ENCODE measurements around the gene TMEM161A.

The TMEM161A gene

DNA sequence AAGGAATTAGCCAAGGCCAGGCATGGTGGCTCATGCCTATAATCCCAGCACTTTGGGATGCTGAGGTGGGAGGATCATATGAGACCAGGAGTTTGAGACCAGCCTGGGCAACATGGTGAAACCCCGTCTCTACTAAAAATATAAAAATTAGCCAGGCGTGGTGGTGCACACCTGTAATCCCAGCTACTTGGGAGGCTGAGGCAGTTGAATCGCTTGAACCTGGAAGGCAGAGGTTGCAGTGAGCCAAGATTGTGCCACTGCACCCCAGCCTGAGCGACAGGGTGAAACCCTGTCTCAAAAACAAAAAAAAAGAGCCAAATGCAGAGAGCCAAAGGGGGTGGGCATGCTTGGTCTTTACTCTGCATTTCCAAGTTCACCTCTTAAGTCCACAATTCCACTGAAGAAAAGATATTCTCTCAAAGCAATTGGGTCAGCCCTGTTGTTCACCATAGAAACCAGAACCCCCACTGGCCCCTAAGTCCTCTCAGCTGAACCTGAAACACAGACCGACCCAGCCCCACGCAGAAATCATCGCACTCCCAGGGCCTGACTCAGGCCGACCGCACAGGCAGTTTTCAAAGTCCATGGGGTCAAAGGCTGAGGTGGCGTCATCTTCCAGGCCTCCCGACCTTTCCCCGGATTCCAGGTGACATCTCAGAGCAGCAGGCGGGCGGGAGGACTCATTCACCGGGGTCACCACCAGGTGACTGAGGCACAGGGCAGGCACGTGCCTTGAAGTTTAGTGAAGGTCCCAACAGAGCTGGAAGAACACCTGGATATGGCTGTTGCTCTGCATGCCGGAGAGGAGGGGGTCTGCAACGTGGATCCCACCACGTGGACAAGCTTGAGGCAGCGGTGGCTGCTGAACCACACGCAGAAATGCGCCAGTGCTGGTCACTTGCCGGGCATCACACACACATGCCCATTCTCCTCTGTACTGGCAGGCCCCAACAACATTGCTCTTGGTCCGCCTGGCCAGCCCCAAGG is 41.3 kb downstream of the TMEM161A start:
- no peak for DNase-seq (ENCODE audit: low spot score)

DNA sequence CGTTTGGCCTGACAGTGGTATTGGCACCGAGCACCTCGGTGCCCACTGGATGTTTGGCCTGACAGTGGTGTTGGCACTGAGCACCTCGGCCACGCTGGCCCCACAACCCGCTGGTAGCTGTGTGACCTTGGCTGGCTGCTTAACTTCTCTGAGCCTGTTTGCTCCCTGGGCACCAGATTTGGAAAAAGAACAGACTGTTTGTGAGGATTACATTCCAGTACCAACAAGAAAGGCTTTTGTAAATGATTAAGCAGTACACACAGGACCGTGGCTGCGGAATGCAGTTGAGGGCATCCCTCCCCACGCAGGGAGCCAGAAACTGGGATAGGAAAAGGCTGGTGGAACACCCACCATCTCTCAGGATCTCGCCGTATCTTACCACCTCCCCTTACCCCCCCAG is 42.6 kb downstream of the TMEM161A start:
- no peak for DNase-seq (ENCODE audit: low spot score)

DNA sequence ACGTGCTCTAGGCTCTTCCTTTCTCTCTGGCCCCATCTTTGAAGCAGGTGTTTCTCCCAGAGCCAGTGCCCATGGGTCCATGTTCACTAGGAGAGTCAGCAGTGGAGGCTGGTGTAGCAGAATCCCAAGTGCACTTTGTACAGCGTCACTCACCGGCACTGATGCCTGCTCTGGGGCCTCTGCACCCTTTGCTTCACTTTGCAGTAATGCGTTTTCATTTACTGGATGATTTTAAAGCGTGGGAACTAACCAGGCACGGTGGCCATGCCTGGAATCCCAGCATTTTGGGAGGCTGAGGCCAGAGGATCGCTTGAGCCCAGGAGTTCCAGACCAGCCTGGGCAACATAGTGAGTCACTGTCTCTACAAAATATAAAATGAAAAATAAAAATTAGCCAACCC is 43.8 kb downstream of the TMEM161A start:
- no peak for DNase-seq (ENCODE audit: low spot score)

DNA sequence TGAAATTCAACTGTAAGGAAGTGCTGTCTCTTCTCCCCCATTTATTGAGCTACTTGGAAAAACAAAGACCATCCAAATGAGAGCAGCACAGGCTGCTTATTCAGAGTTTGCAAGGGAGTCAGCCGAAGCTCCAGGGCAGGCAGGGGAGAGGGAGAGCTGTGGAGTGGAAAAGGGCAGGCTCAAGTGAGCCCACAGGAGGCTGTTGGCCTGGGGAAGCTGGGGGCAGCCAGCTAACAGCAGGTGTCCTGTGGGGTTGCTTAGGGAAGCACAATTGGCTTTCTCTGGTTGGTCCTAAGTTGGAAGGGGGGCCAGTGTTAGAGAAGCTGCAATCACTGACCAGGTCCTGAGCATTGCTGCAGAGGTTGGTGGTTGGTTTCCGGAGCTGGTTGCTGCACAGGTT is 50.6 kb downstream of the TMEM161A start:
- DNase-seq (ENCODE audit: low spot score) = no peak

DNA sequence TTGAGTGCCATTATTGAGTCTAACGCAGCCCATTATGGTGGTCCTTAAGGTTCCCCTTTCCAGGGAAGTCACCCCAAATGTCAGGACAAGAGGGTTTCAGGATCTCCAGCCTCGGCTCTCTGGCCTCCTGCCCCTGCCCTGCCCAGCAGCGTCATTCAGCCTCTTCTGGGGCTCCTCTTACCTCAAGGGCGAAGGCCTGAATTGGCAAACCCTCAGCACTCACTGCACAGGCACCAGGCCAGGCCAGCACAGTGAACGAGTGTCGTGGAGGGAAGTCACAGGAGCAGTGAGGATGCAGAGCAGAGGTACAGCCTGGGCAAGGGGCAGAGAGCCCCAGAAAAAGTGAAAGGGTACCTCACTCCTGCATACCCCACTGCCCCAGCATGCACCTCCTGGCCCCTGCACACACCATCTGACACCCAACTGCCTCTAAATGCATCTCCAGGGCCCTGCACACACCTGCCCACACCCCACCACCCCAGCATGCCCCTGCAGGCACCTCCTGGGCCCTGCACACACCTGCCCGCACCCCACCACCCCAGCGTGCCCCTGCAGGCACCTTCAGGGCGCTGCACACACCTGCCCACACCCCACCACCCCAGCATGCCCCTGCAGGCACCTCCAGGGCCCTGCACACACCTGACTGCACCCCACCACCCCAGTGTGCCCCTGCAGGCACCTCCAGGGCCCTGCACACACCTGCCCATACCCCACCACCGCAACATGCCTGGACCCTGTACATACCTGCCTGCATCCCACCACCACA is 54.7 kb downstream of the TMEM161A start:
- no peak for DNase-seq (ENCODE audit: low spot score)

DNA sequence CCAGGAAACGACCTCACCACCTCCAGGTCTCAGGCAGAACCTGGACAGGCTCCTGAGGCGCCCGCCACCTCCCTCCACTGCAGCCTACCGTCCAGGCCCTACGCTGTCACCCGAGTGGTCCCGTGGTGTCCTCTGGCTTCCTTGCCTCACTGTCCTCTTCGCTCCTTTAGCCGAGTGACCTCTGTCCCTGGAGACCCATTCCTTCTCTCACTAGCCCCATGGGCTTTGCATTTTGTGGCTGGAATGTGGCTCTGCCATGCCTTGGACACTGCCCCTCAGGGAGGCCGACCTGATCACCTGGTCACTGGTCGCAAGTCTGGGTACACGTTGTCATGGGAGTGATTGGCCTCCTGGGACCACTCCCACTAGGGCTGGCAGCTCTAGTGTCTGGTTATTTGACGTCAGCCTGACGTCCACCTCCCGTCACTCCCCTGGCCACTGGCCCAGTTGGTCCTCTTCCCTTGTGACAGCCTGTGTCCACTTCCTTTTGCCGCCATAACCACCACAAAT is 56.6 kb downstream of the TMEM161A start:
- DNase-seq (ENCODE audit: low spot score) = no peak

DNA sequence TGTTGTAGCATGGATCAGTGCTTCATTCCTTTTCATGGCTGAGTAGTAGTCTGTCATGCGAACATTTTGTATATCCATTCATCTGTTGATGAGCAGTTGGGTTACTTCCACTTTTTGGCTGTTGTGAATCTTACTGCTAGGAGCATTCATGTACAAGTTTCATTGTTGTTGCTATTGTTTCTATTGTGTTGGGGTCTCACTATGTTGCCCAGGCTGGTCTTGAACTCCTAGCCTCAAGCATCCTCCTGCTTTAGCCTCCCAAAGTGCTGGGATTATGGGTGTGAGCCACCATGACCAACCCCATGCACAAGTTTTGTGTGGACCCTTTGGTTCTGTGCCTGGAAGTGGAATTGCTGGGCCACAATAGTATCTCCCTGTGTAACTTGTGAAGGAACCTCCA is 58.7 kb downstream of the TMEM161A start:
- no peak for DNase-seq (ENCODE audit: low spot score)

DNA sequence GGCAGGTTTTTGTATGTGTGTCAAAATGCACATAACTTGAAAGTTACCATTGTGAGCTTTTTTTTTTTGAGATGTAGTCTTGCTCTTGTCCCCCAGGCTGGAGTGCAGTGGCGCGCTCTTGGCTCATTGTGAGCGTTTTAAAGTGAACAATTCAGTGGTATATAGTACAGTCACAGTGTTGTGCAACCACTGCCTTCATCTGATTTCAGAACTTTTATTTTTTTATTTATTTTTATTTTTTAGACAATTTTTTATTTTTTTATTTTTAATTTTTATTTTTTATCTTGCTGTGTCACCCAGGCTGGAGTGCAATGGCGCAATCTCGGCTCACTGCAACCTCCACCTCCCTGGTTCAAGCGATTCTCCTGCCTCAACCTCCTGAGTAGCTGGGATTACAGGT is 59.5 kb downstream of the TMEM161A start:
- no peak for DNase-seq (ENCODE audit: low spot score)

DNA sequence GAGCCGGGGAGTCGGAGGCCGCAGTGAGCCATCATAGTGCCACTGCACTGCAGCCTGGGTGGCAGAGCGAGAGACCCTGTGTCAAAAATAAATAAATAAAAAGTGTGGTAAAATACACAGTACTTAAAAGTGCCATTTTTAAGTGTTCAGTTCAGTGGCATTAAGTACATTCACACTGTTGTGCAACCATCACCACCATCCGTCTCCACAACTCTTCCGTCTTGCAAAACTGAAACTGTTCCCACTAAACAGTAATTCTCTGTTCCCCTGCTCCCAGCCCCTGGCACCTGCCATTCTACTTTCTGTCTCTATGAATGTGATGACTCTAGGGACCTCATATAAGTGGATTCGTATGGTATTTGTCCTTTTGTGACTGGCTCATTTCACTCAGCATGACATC is 61.2 kb downstream of the TMEM161A start:
- DNase-seq (ENCODE audit: low spot score) = no peak

DNA sequence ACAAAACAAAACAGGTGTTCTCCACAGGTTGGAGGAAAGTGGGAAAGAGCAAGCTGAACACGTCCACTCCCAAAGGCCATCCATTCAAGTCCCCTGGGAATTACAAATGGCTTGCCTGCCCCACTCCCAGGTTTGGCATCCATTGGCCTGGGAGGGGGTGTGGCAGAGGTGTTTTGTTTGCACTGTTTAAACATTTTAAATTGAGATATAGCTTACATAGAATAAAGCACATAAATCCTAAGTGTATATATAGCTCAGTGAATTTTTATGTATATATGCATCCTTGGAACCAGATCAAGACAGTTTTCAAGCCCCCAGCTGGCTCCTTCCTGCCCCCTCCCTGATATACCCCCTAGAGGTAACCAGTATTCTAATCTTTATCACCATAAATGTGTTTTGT is 61.8 kb downstream of the TMEM161A start:
- DNase-seq (ENCODE audit: low spot score) = no peak

DNA sequence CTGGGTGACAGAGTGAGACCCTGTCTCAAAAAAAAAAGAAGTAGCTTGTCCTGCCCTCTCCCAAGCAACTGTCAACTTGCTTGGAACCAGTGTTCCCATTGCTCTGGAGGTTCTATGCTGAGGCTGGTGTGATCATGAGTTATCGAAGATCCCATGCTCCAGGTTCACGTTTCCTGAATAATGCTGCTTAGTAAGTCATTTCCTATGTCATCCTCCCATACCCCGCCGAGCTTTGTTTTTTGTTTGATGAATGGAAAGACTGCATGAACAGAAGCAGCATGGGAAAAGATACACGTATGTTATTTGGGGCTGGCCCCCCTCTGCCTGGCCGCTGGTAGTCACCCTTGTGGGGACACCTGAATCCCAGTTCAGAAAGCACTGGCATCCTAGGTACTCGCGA is 63.2 kb downstream of the TMEM161A start:
- DNase-seq (ENCODE audit: low spot score) = no peak

DNA sequence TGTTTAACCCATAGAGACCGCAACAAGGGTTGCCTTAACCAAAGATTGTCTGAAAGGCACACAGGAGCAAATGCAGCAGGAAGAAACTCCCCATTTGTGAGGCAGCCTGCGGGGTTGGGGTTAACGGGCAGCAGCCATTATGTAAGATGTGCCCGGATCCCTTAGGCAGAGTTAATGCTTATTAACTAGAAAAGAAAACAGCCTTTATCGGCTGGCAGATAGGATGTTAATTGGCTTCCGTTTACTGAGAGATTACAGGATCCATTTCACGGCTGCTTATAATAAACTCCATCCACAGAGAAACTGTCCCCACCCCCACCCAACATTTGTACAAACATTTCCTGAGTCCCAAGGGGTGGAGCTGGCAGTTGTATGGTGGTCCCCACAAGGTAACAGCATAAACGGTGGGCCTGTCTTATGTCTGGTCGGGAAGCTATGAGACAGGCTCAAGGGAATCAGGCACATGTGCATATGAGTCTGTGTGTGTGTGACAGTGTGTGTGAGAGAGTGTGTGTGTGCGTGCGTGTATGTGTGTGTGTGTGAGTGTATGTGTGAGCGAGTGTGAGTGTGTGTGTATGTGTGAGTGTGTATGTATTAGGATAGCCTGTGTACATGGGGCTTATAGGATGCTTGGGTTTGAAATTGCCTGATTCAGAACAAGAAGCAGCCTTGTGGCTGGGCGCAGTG is 63.9 kb downstream of the TMEM161A start:
- no peak for DNase-seq (ENCODE audit: low spot score)

DNA sequence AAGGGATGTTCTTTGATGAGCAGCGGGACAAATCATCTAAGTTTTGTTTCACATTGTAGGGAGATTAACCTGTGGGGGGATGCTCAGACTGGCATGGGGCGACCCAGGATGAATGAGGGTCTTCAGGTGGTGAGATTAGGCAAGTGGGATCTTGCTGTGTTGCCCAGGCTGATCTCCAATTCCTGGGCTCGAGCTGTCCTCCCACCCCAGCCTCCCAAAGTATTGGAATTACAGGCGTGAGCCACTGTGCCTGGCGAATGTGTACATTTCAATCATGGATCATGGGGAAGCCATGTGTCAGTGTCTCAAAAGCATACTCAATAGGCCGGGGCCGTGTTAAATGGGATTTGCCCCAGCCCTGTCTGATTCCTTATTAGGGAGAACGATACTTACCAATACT is 66.4 kb downstream of the TMEM161A start:
- no peak for DNase-seq (ENCODE audit: low spot score)
